ENCODE data around the gene SUN5. TPM values are rescaled to one million over a fixed set of nuclear protein-coding genes. Genes with fewer than 3 reads are reported as not detected.

SUN5 gene
- polyA plus RNA-seq, 2 of the 4 experiments (the other 2 are of a cell fraction), result not detected

GRCh38 chr20:33009214-33010132 lies 5.2 kb upstream of the SUN5 start:
- H3K4me3 ChIP-seq, result no peak overlapping the region
- no peaks in the 10 kb centered on the region; the same call in 2 of the 3 replicates for H3K9me3 ChIP-seq
- FAIRE-seq (no peak), ATAC-seq (no peak; a peak in 1 of 6 replicates), DNase-seq (ENCODE audit: low read depth in 1 of 2, low spot score in 1 of 2) (no peak)
- H3K4me2 ChIP-seq, result no peak overlapping the region
- POLR2A ChIA-PET, result interaction anchor here (0.6 kb wide), 1 partner anchor 9 kb away, joined by 5 read pairs; no protein-coding TSS in a partner anchor
- 40% methylated on average over 19 of the region's 19 CpGs for WGBS (ENCODE audit: missing lambda C conversion rate)
- no peak for TF ChIP-seq ZNF302 (CRISPR knock-in tag; IDR thresholded peaks at IDR 0.05)
- no peak for TF ChIP-seq CTCF (IDR thresholded peaks at IDR 0.05)
- TF ChIP-seq HMGXB4 (CRISPR knock-in tag; IDR thresholded peaks at IDR 0.05; ENCODE audit: borderline replicate concordance), result no peak
- no peak for TF ChIP-seq MYC (IDR thresholded peaks at IDR 0.05; ENCODE audit: borderline replicate concordance, low read length)
- TF ChIP-seq FOSL2 (IDR thresholded peaks at IDR 0.05), result no peak
- no peak for TF ChIP-seq FOSL2 (CRISPR knock-in tag; IDR thresholded peaks at IDR 0.05)
- TF ChIP-seq NPAS2 (CRISPR knock-in tag; IDR thresholded peaks at IDR 0.05; ENCODE audit: borderline replicate concordance), result no peak
- no peak for TF ChIP-seq ATOH8 (CRISPR knock-in tag; IDR thresholded peaks at IDR 0.05; ENCODE audit: low read depth)
- no peak for TF ChIP-seq EHF (CRISPR knock-in tag; IDR thresholded peaks at IDR 0.05)
- TF ChIP-seq CBX8 (IDR thresholded peaks at IDR 0.05), result no peak
- TF ChIP-seq MAFK (IDR thresholded peaks at IDR 0.05; ENCODE audit: partially characterized antibody), result no peak
- H3K27ac ChIP-seq, result no peak overlapping the region
- H3K4me1 ChIP-seq, result 0 out of 3 replicates have a peak, but pooled peaks cover 3% of the 10 kb centered on the region
- CTCF ChIA-PET, result interaction anchor here (0.9 kb wide), 1 partner anchor 11 kb away, joined by 3 read pairs; no protein-coding TSS in a partner anchor

- ATAC-seq, result no peak
- no peak for DNase-seq (ENCODE audit: low read depth in 1 of 2, low spot score in 1 of 2)
- H3K4me2 ChIP-seq, result no peak overlapping the region
- H3K9me3 ChIP-seq, result no peaks in the 10 kb centered on the region; the same call in 2 of the 3 replicates
- ChIA-PET CTCF (no interaction called here), POLR2A (no interaction called here)
- H3K4me1 ChIP-seq, result 0 out of 3 replicates have a peak, but pooled peaks cover 3% of the 10 kb centered on the region
- no peak for TF ChIP-seq ZC3H11A (IDR thresholded peaks at IDR 0.05)
- TF ChIP-seq E2F6 (IDR thresholded peaks at IDR 0.05; ENCODE audit: borderline replicate concordance, low read depth), result no peak
- no peak for TF ChIP-seq EHMT2 (IDR thresholded peaks at IDR 0.05; ENCODE audit: low read depth)
- TF ChIP-seq SREBF2 (IDR thresholded peaks at IDR 0.05), result no peak
- TF ChIP-seq PBX3 (IDR thresholded peaks at IDR 0.05), result no peak
- TF ChIP-seq RFX5 (IDR thresholded peaks at IDR 0.05), result no peak
- TF ChIP-seq NFE2L2 (conservative IDR thresholded peaks at IDR 0.05; ENCODE audit: low read length), result no peak
- no peak for TF ChIP-seq RAD21 (conservative IDR thresholded peaks at IDR 0.05 in 1 of 2, IDR thresholded peaks at IDR 0.05 in 1 of 2)
- WGBS (ENCODE audit: missing lambda C conversion rate), result 62% methylated on average over 21 of the region's 23 CpGs
- no peak overlapping the region for H3K4me3 ChIP-seq
- H3K27ac ChIP-seq, result no peak overlapping the region
- no peak for FAIRE-seq
Observed at GRCh38 chr20:33008336-33009213, 4.3 kb upstream of the SUN5 start.

Measured in A549 (cell line).